Endodermal cell (in vitro differentiated cells): ENCODE results near the gene CASP10. TPM values are rescaled to one million over a fixed set of nuclear protein-coding genes. Genes with fewer than 3 reads are reported as not detected.
A peak's percentile ranks its signal among the peaks of the same experiment; 100 is the strongest.

Source experiments
- DNase-seq: peaks from one replicate; pipeline ENCODE4 v3.0.0-alpha.2; 2017
- H3K27ac ChIP-seq: 2 replicates; pipeline ENCODE4 v1.5.1; 2013; ENCODE audit warnings: mild to moderate bottlenecking, low read depth, low read length, moderate library complexity
- H3K27me3 ChIP-seq: 2 replicates; pipeline ENCODE4 v1.6.1; 2013; ENCODE audit warnings: mild to moderate bottlenecking, low read length, moderate library complexity; ENCODE audit not compliant: insufficient read depth, control insufficient read depth, poor library complexity, severe bottlenecking
- H3K36me3 ChIP-seq: 2 replicates; pipeline ENCODE4 v1.7.0; 2013; ENCODE audit warnings: mild to moderate bottlenecking, low read length, moderate library complexity; ENCODE audit not compliant: control insufficient read depth, insufficient read depth
- H3K4me1 ChIP-seq: one replicate; pipeline ENCODE4 v1.7.0; 2013; ENCODE audit warnings: low read length; ENCODE audit not compliant: control insufficient read depth, insufficient read depth
- H3K4me3 ChIP-seq: 2 replicates; pipeline ENCODE4 v1.5.1; 2013; ENCODE audit warnings: mild to moderate bottlenecking, low read length, moderate library complexity
- H3K9ac ChIP-seq: 2 replicates; pipeline ENCODE4 v1.6.1; 2013; ENCODE audit warnings: mild to moderate bottlenecking, low read length, moderate library complexity; ENCODE audit not compliant: poor library complexity, severe bottlenecking; ENCODE audit errors: extremely low read depth
- H3K9me3 ChIP-seq: 2 replicates; pipeline ENCODE4 v1.6.1; 2013; ENCODE audit warnings: mild to moderate bottlenecking, low read length, moderate library complexity; ENCODE audit not compliant: control insufficient read depth
- H3K27ac Mint-ChIP-seq: 2 replicates; pipeline ENCODE4 v1.8.0; 2020; ENCODE audit warnings: mixed read lengths
- H3K27me3 Mint-ChIP-seq: 2 replicates; pipeline ENCODE4 v1.8.0; 2021; ENCODE audit warnings: mild to moderate bottlenecking, mixed read lengths; ENCODE audit not compliant: insufficient read depth
- H3K36me3 Mint-ChIP-seq: 2 replicates; pipeline ENCODE4 v1.8.0; 2020; ENCODE audit warnings: low read depth, mixed read lengths
- H3K4me1 Mint-ChIP-seq: 2 replicates; pipeline ENCODE4 v1.8.0; 2020; ENCODE audit warnings: mixed read lengths
- H3K4me3 Mint-ChIP-seq: 2 replicates; pipeline ENCODE4 v1.8.0; 2020; ENCODE audit warnings: mild to moderate bottlenecking, moderate library complexity, mixed read lengths
- H3K9me3 Mint-ChIP-seq: 2 replicates; pipeline ENCODE4 v1.8.0; 2020; ENCODE audit warnings: mild to moderate bottlenecking, mixed read lengths
- CTCF ChIP-seq: fragments of 200-600 bp; sonication (generic); conservative IDR thresholded peaks from 2 replicates; pipeline ENCODE4 v1.5.0; 2021; ENCODE audit warnings: antibody characterized with exemption, mild to moderate bottlenecking
- WGBS, 2 experiments: methylation state at CpG; one replicate each; pipeline versions ENCODE4 v1.1.5 to v1.1.7; 2013; ENCODE audit warnings: missing lambda C conversion rate in 2 of 2, mixed read lengths in 1 of 2; ENCODE audit not compliant: insufficient coverage in 1 of 2, insufficient read length in 1 of 2; 5-methylcytosine and 5-hydroxymethylcytosine counted together
- total RNA-seq, 2 donors: library from RNA; stranded (reverse); fragmentation: NEBNext Ultra II Directional in 1 of 2; extraction: Animal tissue kit (Norgen Biotek cat#: 25700) in 1 of 2; gene quantifications; 2 replicates in 1 of 2; 3 replicates in 1 of 2; pipeline ENCODE4 v1.2.1, GENCODE V29; 2021

CASP10 gene
- total RNA-seq, 2 donors from 2014 or later: 6.0 to 24.5 TPM

- 91 to 93% methylated on average over 11 to 21 of the region's 21 CpGs for WGBS, 2 experiments
- Mint-ChIP-seq H3K36me3 (peaks cover 2% of the 10 kb centered on the region), H3K9me3 (no peaks in the 10 kb centered on the region), H3K4me1 (peaks cover 8% of the 10 kb centered on the region), H3K27me3 (peaks cover 3% of the 10 kb centered on the region), H3K4me3 (peak overlapping the region; percentile 47), H3K27ac (peak overlapping the region; percentile 76)
- no peaks in the 10 kb centered on the region for H3K4me1 ChIP-seq
- no peak overlapping the region for H3K9ac ChIP-seq
- no peak overlapping the region for H3K27ac ChIP-seq
- DNase-seq: peak; percentile 56
- no peak overlapping the region for H3K4me3 ChIP-seq
- no peaks in the 10 kb centered on the region for H3K9me3 ChIP-seq
- no peaks in the 10 kb centered on the region for H3K36me3 ChIP-seq
- no peaks in the 10 kb centered on the region for H3K27me3 ChIP-seq
- TF ChIP-seq CTCF: no peak
Measured at GRCh38 chr2:201233812-201234662, 51.1 kb downstream of the CASP10 start.

- peaks cover 4% of the 10 kb centered on the region for H3K9me3 Mint-ChIP-seq
- no peak for TF ChIP-seq CTCF
- Histone ChIP-seq H3K27me3 (no peaks in the 10 kb centered on the region), H3K9me3 (peaks cover 3% of the 10 kb centered on the region), H3K27ac (no peak overlapping the region), H3K4me1 (no peaks in the 10 kb centered on the region), H3K36me3 (no peaks in the 10 kb centered on the region), H3K4me3 (no peak overlapping the region), H3K9ac (no peak overlapping the region)
- H3K27me3 Mint-ChIP-seq: peaks cover 3% of the 10 kb centered on the region
- WGBS, 2 experiments: 97 to 100% methylated on average over 1 to 2 of the region's 3 CpGs
- peaks cover 7% of the 10 kb centered on the region for H3K36me3 Mint-ChIP-seq
- no peak overlapping the region for H3K4me3 Mint-ChIP-seq
- no peak overlapping the region for H3K27ac Mint-ChIP-seq
- H3K4me1 Mint-ChIP-seq: peaks cover 8% of the 10 kb centered on the region
- no peak for DNase-seq
Measured at GRCh38 chr2:201234663-201235135, 51.8 kb downstream of the CASP10 start.

- Histone ChIP-seq H3K4me3 (no peak overlapping the region), H3K9ac (no peak overlapping the region), H3K27me3 (no peaks in the 10 kb centered on the region), H3K27ac (no peak overlapping the region), H3K4me1 (no peaks in the 10 kb centered on the region), H3K36me3 (no peaks in the 10 kb centered on the region), H3K9me3 (peaks cover 5% of the 10 kb centered on the region)
- peaks cover 8% of the 10 kb centered on the region for H3K4me1 Mint-ChIP-seq
- TF ChIP-seq CTCF: peak; percentile 84
- no peaks in the 10 kb centered on the region for H3K27me3 Mint-ChIP-seq
- peak overlapping the region; percentile 74 for H3K27ac Mint-ChIP-seq
- WGBS, 2 experiments: 17 to 61% methylated on average over 6 to 13 of the region's 14 CpGs
- DNase-seq: peak; percentile 80
- H3K9me3 Mint-ChIP-seq: peaks cover 9% of the 10 kb centered on the region
- H3K4me3 Mint-ChIP-seq: no peak overlapping the region
- peaks cover 14% of the 10 kb centered on the region for H3K36me3 Mint-ChIP-seq
Measured at GRCh38 chr2:201235860-201236811, 53.2 kb downstream of the CASP10 start.
